ENCODE data around the gene NF1.

GRCh38 chr17:31085563-31085962, 9.2 kb upstream of the NF1 start:
- TF ChIP-seq POLR2A (IDR thresholded peaks at IDR 0.05) = no peak
- TF ChIP-seq CTCF (IDR thresholded peaks at IDR 0.05) = no peak
- no peak for TF ChIP-seq POLR2AphosphoS5 (IDR thresholded peaks at IDR 0.05)

Measured in gastroesophageal sphincter (tissue), 3 donors.